DOHH2 (cell line): Measurements from ENCODE around the gene ZFAND3.

Source experiments
- CTCF ChIP-seq: fragments of 200-600 bp; sonication (generic); IDR thresholded peaks from one replicate; pipeline ENCODE4 v1.5.1; 2014; ENCODE audit warnings: antibody characterized with exemption, mild to moderate bottlenecking, low read depth, low read length; ENCODE audit not compliant: poor library complexity, severe bottlenecking
- EZH2phosphoT487 ChIP-seq: fragments of 200-600 bp; sonication (generic); IDR thresholded peaks from 2 replicates; pipeline ENCODE4 v1.6.1; 2017; ENCODE audit warnings: borderline replicate concordance, mild to moderate bottlenecking, antibody characterized with exemption, low read length, moderate library complexity, mixed read lengths

- TF ChIP-seq CTCF: no peak
- TF ChIP-seq EZH2phosphoT487: no peak
Observed at GRCh38 chr6:37851997-37852524, 32.5 kb downstream of the ZFAND3 start.
